Measurements from ENCODE around the gene FOXRED1.
"Not testable (repeated sequence)": the region's sequence is repeated elsewhere in the genome, so short reads cannot be mapped to it uniquely, and the experiment has no call there.

The FOXRED1 gene

GRCh38 chr11:126268708-126269579 lies at the start of gene FOXRED1, which contains the start of gene SRPRA:
TSS of gene FOXRED1 (plus strand) at chr11:126269154. CDS start at chr11:126269207, 53 bp downstream.
TSS of gene SRPRA (minus strand) at chr11:126268895. CDS start at chr11:126268804, 91 bp downstream.
- DNase-seq (ENCODE audit: low spot score), result peak; percentile 100

- DNase-seq (ENCODE audit: low spot score), result no peak
Measured at GRCh38 chr11:126219547-126219946, 49.4 kb upstream of the FOXRED1 start.

- DNase-seq (ENCODE audit: low spot score), result no peak
Measured at GRCh38 chr11:126224647-126225294, 44.2 kb upstream of the FOXRED1 start.

- DNase-seq (ENCODE audit: low spot score), result no peak
Measured at GRCh38 chr11:126225295-126225665, 43.7 kb upstream of the FOXRED1 start.

GRCh38 chr11:126226334-126227084 lies 42.4 kb upstream of the FOXRED1 start:
- DNase-seq (ENCODE audit: low spot score), result no peak

- DNase-seq (ENCODE audit: low spot score), result no peak
Measured at GRCh38 chr11:126229858-126230540, 39.0 kb upstream of the FOXRED1 start.

- no peak for DNase-seq (ENCODE audit: low spot score)
Measured at GRCh38 chr11:126231725-126232459, 37.1 kb upstream of the FOXRED1 start.

GRCh38 chr11:126232683-126233082 lies 36.3 kb upstream of the FOXRED1 start:
- DNase-seq (ENCODE audit: low spot score), result no peak

- DNase-seq (ENCODE audit: low spot score), result no peak
Measured at GRCh38 chr11:126233391-126233790, 35.6 kb upstream of the FOXRED1 start.

GRCh38 chr11:126246636-126247035 lies 22.3 kb upstream of the FOXRED1 start:
- DNase-seq (ENCODE audit: low spot score), result no peak

- DNase-seq (ENCODE audit: low spot score), result no peak
Measured at GRCh38 chr11:126253265-126253664, 15.7 kb upstream of the FOXRED1 start.

GRCh38 chr11:126254819-126255218 lies 14.1 kb upstream of the FOXRED1 start:
- no peak for DNase-seq (ENCODE audit: low spot score)

- not testable (repeated sequence) for DNase-seq (ENCODE audit: low spot score)
Measured at GRCh38 chr11:126255507-126255906, 13.4 kb upstream of the FOXRED1 start.

GRCh38 chr11:126256216-126256615 lies 12.7 kb upstream of the FOXRED1 start:
- DNase-seq (ENCODE audit: low spot score), result no peak

- no peak for DNase-seq (ENCODE audit: low spot score)
Measured at GRCh38 chr11:126257144-126257543, 11.8 kb upstream of the FOXRED1 start.

GRCh38 chr11:126257764-126258163 lies 11.2 kb upstream of the FOXRED1 start:
- no peak for DNase-seq (ENCODE audit: low spot score)

- no peak for DNase-seq (ENCODE audit: low spot score)
Measured at GRCh38 chr11:126262216-126262615, 6.7 kb upstream of the FOXRED1 start.

- DNase-seq (ENCODE audit: low spot score), result no peak
Measured at GRCh38 chr11:126263489-126263888, 5.5 kb upstream of the FOXRED1 start.

- no peak for DNase-seq (ENCODE audit: low spot score)
Measured at GRCh38 chr11:126265811-126266210, 3.1 kb upstream of the FOXRED1 start.

- no peak for DNase-seq (ENCODE audit: low spot score)
Measured at GRCh38 chr11:126267650-126268049, 1.3 kb upstream of the FOXRED1 start.

GRCh38 chr11:126268361-126268707 lies 620 bp upstream of the FOXRED1 start:
- no peak for DNase-seq (ENCODE audit: low spot score)

Measured in germinal center (tissue), 1 donor.